VCaP (cell line): ENCODE results near the gene ARAP3.

Source experiments
- H3K27ac ChIP-seq: fragments of 450-650 bp; 2 replicates; pipeline ENCODE4 v1.5.1; 2017
- CTCF ChIP-seq: fragments of 450-650 bp; conservative IDR thresholded peaks from 2 replicates; pipeline ENCODE4 v1.5.1; 2017; ENCODE audit warnings: mild to moderate bottlenecking, moderate library complexity

The ARAP3 gene

GRCh38 chr5:141647242-141647641, 34.8 kb downstream of the ARAP3 start:
- TF ChIP-seq CTCF = no peak
- H3K27ac ChIP-seq = no peak overlapping the region

- H3K27ac ChIP-seq = no peak overlapping the region
- no peak for TF ChIP-seq CTCF
Observed at GRCh38 chr5:141646026-141646425, 36.0 kb downstream of the ARAP3 start.

- H3K27ac ChIP-seq = no peak overlapping the region
Observed at GRCh38 chr5:141641634-141642267, 40.3 kb downstream of the ARAP3 start.

GRCh38 chr5:141640698-141641097, 41.3 kb downstream of the ARAP3 start:
- no peak overlapping the region for H3K27ac ChIP-seq
- no peak for TF ChIP-seq CTCF

More at GRCh38 chr5:141641634-141642267, 40.3 kb downstream of the ARAP3 start:
- TF ChIP-seq CTCF = peak; percentile 22

- no peak overlapping the region for H3K27ac ChIP-seq
- TF ChIP-seq CTCF = no peak
Observed at GRCh38 chr5:141640051-141640415, 42.0 kb downstream of the ARAP3 start.

GRCh38 chr5:141639357-141640050, 42.5 kb downstream of the ARAP3 start:
- TF ChIP-seq CTCF = no peak
- H3K27ac ChIP-seq = no peak overlapping the region

- H3K27ac ChIP-seq = peak overlapping the region; percentile 93
- no peak for TF ChIP-seq CTCF
Observed at GRCh38 chr5:141638771-141639170, 43.3 kb downstream of the ARAP3 start.
